Hepatocyte (in vitro differentiated cells): ENCODE measurements around the gene MEF2C. TPM values are rescaled to one million over a fixed set of nuclear protein-coding genes. Genes with fewer than 3 reads are reported as not detected.

Experiments
- DNase-seq: peaks from one replicate; pipeline ENCODE4 v3.0.0-alpha.2; 2016; ENCODE audit warnings: low spot score
- H2AFZ ChIP-seq: fragments of 200-600 bp; sonication (generic); 2 replicates; pipeline ENCODE4 v1.6.0; 2016; ENCODE audit warnings: antibody characterized with exemption, mild to moderate bottlenecking
- H3K27ac ChIP-seq: fragments of 200-600 bp; sonication (generic); 2 replicates; pipeline ENCODE4 v1.5.1; 2016; ENCODE audit warnings: mild to moderate bottlenecking
- H3K27me3 ChIP-seq: fragments of 200-600 bp; sonication (generic); 2 replicates; pipeline ENCODE4 v1.6.1; 2016
- H3K36me3 ChIP-seq: fragments of 200-600 bp; sonication (generic); replicated peaks from 2 replicates; pipeline ENCODE4 v1.5.1; 2016; ENCODE audit warnings: low read depth; ENCODE audit not compliant: insufficient read depth
- H3K4me1 ChIP-seq: fragments of 200-600 bp; sonication (generic); 2 replicates; pipeline ENCODE4 v1.5.1; 2016; ENCODE audit warnings: mild to moderate bottlenecking, moderate library complexity; ENCODE audit not compliant: insufficient read depth
- H3K4me2 ChIP-seq: fragments of 200-600 bp; sonication (generic); 2 replicates; pipeline ENCODE4 v1.6.0; 2016
- H3K4me3 ChIP-seq: fragments of 200-600 bp; sonication (generic); 2 replicates; pipeline ENCODE4 v1.5.1; 2016; ENCODE audit warnings: mild to moderate bottlenecking
- H3K79me2 ChIP-seq: fragments of 200-600 bp; sonication (generic); 2 replicates; pipeline ENCODE4 v1.6.0; 2017; ENCODE audit warnings: mild to moderate bottlenecking
- H3K9me2 ChIP-seq: fragments of 200-600 bp; sonication (generic); replicated peaks from 2 replicates; pipeline ENCODE4 v1.6.0; 2017; ENCODE audit warnings: mild to moderate bottlenecking; ENCODE audit not compliant: insufficient read depth
- H3K9me3 ChIP-seq: fragments of 200-600 bp; sonication (generic); 2 replicates; pipeline ENCODE4 v1.5.1; 2016; ENCODE audit warnings: low read depth, mild to moderate bottlenecking
- H4K20me1 ChIP-seq: fragments of 200-600 bp; sonication (generic); 2 replicates; pipeline ENCODE4 v1.6.0; 2016; ENCODE audit warnings: mild to moderate bottlenecking; ENCODE audit not compliant: insufficient read depth, poor library complexity, severe bottlenecking
- EZH2 ChIP-seq: fragments of 200-600 bp; sonication (generic); IDR thresholded peaks from 2 replicates; pipeline ENCODE4 v1.6.1; 2016; ENCODE audit warnings: antibody characterized with exemption, mild to moderate bottlenecking, borderline replicate concordance
- EZH2phosphoT487 ChIP-seq: fragments of 200-600 bp; sonication (generic); IDR thresholded peaks from one replicate; pipeline ENCODE4 v1.6.1; 2018; ENCODE audit warnings: antibody characterized with exemption, mild to moderate bottlenecking, low read depth, moderate library complexity; ENCODE audit not compliant: unreplicated experiment, severe bottlenecking
- WGBS: methylation state at CpG from one replicate; pipeline ENCODE4 v1.1.6; 2016; ENCODE audit warnings: low lambda C conversion rate; ENCODE audit errors: missing lambda C conversion rate; 5-methylcytosine and 5-hydroxymethylcytosine counted together
- polyA plus RNA-seq: library from polyadenylated mRNA; unstranded; fragments of >200 nt; fragmentation: Nextera tagmentation; extraction: Ambion mirVana; gene quantifications from 2 replicates; pipeline ENCODE4 v1.2.1, GENCODE V29; 2016
- small RNA-seq: library from RNA; depleted of rRNA; stranded (forward); fragments of <200 nt; gene quantifications from one replicate; pipeline ENCODE3, GENCODE V24; 2014
- total RNA-seq: library from RNA; depleted of rRNA; stranded (reverse); fragments of >200 nt; gene quantifications from 2 replicates; pipeline ENCODE4 v1.2.3, GENCODE V29; 2014
- TF ChIP-seq, protein P1 (sequence below): fragments of 200-600 bp; sonication (generic); IDR thresholded peaks from 2 replicates; pipeline ENCODE4 v1.5.1; 2016; ENCODE audit warnings: antibody characterized with exemption, mild to moderate bottlenecking; ENCODE audit not compliant: poor library complexity

Gene MEF2C
- total and polyA plus RNA-seq, 2 experiments from 2014 or later, result 5.9 to 14.6 TPM

DNA sequence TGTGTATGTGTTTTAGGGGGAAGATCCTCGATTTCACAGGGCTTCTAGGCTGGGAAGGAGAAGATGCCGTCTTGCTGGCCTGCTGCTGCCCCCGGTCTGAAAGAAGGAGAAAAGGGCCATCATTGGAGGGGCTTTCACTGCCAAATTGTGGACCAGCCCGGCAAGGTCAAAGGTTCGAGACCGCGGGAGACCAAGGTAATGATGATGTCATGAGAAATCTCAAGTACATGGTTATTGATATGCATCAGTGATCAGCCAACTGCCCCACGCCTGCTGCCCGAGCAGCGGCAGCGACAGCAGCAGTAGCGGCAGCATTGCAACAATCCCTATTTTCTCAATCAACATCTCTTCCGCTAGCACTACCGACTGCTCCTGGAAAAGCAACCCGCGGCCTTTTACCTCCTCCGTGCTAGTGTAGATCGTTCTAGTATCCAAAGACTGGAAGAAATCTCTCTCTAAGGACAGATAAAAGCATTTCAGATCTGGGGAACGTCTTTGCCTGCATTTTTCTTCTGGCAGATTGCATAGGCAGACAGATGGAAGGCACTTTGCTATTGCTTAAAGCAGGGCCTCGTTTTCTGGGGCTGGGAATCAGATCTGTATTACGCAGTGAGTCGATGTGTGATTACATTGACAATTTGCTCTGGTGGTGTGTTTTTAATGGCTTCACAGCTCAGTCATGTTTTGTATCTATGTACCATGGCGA, 215.3 kb downstream of the MEF2C start:
- whole genome bisulfite sequencing, result 6% methylated on average over 23 of the region's 23 CpGs
- H3K79me2 ChIP-seq, result no peaks in the 10 kb centered on the region
- no peak overlapping the region for H3K27ac ChIP-seq
- no peaks in the 10 kb centered on the region for H3K36me3 ChIP-seq
- H3K4me2 ChIP-seq, result peak overlapping the region; percentile 74
- TF ChIP-seq, protein P1, sequence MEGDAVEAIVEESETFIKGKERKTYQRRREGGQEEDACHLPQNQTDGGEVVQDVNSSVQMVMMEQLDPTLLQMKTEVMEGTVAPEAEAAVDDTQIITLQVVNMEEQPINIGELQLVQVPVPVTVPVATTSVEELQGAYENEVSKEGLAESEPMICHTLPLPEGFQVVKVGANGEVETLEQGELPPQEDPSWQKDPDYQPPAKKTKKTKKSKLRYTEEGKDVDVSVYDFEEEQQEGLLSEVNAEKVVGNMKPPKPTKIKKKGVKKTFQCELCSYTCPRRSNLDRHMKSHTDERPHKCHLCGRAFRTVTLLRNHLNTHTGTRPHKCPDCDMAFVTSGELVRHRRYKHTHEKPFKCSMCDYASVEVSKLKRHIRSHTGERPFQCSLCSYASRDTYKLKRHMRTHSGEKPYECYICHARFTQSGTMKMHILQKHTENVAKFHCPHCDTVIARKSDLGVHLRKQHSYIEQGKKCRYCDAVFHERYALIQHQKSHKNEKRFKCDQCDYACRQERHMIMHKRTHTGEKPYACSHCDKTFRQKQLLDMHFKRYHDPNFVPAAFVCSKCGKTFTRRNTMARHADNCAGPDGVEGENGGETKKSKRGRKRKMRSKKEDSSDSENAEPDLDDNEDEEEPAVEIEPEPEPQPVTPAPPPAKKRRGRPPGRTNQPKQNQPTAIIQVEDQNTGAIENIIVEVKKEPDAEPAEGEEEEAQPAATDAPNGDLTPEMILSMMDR, result no peak
- TF ChIP-seq EZH2phosphoT487, result peak; percentile 63
- peak; percentile 81 for TF ChIP-seq EZH2
- H3K9me2 ChIP-seq, result no peaks in the 10 kb centered on the region
- peak overlapping the region; percentile 3 for H2AFZ ChIP-seq
- no peaks in the 10 kb centered on the region for H4K20me1 ChIP-seq
- H3K4me3 ChIP-seq, result no peak overlapping the region
- H3K4me1 ChIP-seq, result peaks cover 4% of the 10 kb centered on the region
- no peak for DNase-seq
- H3K27me3 ChIP-seq, result peaks cover 100% of the 10 kb centered on the region
- no peaks in the 10 kb centered on the region for H3K9me3 ChIP-seq

Small RNA genes lying within 50 kb of the gene (small RNA-seq; reads per million reads assigned to genes)
- not detected for gene AC008525.2
